ENCODE measurements around the gene DPT.

Gene DPT

GRCh38 chr1:168734946-168735345 lies 5.9 kb upstream of the DPT start:
- peak in 3 of 4 experiments; percentile 10 to 11 (median 10) for DNase-seq

GRCh38 chr1:168734271-168734670 lies 5.3 kb upstream of the DPT start:
- no peak for DNase-seq

GRCh38 chr1:168733241-168733640 lies 4.2 kb upstream of the DPT start:
- no peak for DNase-seq

DNA sequence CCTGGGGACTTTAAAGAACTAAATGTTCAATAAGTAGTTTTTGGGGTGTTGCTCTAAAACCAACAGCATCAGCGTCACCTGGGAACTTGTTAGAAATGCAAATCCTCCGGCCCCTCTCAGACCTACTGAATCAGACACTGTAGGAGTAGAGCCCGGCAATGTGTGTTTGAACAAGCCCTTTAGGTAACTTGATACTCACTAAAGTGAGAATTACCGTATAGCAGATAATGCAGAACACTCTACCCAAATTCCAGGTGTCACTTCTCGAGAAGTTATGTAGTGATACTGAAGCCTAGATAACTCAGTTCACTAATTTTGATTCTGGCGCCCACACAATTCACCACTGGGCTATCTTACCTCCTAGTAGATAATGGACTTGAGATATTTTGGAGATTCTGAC lies 3.7 kb upstream of the DPT start:
- no peak for DNase-seq

DNA sequence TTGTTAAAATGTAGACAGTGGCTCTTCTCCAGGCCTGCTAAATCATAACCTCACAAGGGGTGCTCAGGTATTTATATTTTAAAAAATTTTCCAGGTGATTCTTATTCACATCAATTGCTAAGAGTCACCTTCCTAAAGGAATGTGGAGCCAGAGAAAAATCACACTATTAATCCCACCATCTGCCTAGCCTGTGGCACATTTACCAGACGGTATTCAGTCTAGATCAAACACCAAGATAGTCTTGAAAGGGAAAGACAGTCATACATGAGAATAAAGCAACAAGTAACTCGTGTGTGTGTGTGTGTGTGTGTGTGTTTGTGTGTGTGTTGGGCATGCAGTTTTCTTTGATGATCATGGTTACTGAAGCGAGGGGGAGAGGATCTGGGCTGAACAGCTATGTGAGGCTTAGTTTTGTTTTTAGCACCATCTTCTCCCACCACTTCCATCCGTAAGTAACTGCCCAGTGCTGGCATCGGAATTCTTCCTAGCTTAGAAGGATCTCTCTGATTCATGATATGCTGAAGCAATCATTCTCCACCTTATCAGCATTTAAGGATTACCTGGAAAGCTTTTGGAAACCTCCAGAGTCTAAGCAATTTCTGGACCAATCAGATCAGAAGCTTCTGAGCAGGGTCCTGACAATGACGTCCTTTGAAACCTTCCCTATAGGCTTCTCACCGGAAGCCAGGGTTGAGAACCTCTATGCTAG lies 2.4 kb upstream of the DPT start:
- DNase-seq: no peak

DNA sequence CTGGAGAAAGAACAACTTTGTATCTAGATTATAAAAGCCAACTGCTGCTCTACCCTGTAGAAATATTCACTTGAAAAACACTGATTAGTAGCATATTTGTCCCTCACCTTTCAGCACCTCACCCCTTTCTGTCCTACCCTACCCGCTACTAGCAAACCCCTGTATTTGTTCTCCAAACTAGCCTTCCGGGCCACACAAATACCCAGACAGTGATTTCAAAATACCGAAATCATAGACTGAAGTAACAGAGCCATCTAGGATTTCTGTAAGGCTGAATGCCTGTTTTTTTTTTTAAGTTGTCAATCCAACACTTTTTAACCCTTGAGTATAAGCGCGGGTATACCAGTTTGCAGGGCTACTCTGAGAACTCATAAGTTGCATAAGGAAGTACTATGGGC lies 398 bp upstream of the DPT start:
- no peak for DNase-seq

GRCh38 chr1:168726719-168727118 lies 2.3 kb downstream of the DPT start:
- no peak for DNase-seq

DNA sequence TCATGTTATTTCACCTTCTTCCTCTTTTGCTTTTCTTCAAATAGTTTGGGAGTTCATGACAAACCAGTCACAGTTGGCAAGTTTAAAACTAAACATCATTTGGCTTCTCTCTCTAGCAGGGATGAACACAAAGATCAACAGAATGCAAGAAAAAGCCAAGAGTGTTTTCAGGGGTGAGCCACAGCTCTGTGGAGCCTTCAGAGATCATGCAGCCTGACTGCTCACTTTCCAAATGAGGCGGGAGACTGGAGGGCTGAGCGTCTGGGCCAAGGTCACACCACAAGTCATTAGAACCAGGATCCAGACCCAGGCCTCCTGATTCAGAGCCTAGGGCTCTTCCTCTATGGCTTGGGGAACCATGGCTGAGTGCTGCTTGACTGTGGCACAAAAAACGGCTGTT lies 2.7 kb downstream of the DPT start:
- no peak for DNase-seq

DNA sequence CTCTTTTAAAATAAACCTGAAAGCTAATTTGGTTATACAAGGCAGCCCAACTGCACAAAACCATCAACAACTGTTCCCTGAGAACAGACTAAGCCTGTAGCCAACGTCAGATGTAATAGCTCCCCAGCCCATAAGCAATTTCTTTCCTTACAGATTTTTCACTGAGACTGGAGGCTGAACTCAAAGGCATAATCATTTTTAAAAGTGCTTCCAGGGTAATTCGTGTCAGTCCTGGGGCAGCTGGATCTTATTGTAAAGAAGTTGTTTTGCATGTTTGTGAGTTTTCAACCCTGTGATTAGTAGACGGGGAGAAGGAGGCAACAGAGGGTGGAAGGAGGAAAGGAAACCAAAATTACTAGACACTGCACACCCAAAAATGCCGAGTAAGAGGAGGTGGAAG lies 3.2 kb downstream of the DPT start:
- no peak for DNase-seq

DNA sequence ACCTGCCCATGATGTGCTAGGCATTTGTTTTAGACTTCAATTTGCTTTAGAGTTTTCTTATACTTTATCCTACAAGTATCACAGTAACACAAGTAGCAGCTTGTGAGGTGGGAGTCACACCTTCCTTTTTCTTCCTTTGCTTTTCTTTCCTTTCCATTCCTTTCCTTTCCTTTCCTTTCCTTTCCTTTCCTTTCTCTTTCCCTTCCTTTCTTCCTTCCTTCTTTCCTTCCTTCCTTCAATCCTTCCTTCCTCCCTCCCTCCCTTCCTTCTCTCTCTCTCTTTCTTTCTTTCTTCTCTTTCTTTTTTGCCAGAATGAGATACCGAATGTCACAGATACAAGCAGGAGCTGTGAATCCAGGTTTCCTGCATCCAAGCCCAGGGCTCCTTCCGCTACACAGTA lies 3.9 kb downstream of the DPT start:
- DNase-seq: no peak

DNA sequence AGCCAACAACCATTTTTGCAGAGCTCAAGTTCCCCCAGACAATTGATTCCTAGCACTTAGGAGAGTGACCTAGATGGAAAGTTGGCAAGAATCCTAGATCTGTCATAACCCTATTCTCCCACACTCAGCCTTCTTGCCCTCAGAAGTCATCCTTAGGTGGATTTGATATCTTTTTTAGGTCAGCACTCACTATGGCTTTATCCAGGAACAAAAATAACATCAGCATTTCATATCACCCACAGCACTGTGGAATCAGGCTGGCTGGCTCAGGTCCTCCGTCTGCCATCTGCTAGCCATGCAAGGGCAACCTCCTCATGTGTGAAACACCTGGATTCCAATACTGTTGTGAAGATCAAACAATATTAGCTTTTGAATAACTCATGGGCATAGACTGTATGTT lies 6.0 kb downstream of the DPT start:
- DNase-seq: no peak

DNA sequence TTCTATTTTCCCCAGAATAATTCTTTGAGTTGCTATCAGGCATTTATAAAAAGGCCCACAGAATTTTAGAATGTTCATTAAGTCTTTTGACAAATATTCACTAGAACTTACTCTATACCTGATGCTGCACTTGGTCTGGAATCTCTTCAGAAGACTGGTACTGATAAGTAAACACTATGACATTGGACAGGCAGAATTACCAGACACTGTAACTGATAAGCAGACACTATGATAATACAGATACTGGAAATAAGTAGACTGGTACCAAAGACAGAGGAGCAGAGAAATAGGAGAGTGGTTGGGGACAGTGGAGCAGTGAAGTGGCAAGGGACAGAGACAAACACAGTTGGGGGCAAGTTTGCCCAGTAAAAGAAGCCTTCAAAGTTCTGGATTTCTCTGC lies 8.2 kb downstream of the DPT start:
- no peak for DNase-seq

DNA sequence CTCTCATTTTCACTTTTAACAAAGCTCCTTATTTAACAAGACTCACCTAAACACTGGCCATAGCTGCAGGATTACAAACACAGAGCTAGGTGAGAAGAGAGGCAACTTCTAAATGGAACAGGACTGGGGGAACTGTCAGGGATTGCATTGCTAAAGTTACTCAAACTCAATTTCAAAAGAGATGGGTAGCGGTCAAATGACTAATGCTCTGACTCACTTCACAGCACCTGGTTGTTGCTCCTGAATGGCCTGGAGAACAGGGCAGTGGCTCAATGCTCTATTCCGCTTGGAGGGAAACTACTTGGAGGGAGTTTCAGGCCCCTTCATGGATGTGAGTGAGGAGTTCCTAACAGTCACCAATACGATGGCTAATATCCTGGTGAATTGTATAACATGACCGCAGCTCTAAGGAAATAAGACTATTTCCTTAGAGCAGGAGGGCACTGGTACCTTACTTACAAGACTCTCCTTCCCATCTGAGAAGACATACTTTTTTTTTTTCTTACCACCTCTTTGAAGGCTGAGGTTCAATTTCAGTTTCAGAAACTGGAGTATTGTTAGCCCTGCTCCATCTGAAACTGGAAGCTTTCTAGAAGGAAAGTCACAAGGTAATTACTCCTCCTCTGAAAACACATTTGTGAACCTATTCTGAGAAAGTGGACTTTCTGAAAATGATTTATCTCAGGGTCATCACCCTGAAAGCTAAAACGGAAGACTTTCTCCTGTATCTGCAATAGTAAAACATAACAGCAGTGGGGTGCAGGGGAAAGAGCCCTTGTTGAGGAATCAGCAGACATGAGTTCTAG lies 9.5 kb downstream of the DPT start:
- DNase-seq: no peak

DNA sequence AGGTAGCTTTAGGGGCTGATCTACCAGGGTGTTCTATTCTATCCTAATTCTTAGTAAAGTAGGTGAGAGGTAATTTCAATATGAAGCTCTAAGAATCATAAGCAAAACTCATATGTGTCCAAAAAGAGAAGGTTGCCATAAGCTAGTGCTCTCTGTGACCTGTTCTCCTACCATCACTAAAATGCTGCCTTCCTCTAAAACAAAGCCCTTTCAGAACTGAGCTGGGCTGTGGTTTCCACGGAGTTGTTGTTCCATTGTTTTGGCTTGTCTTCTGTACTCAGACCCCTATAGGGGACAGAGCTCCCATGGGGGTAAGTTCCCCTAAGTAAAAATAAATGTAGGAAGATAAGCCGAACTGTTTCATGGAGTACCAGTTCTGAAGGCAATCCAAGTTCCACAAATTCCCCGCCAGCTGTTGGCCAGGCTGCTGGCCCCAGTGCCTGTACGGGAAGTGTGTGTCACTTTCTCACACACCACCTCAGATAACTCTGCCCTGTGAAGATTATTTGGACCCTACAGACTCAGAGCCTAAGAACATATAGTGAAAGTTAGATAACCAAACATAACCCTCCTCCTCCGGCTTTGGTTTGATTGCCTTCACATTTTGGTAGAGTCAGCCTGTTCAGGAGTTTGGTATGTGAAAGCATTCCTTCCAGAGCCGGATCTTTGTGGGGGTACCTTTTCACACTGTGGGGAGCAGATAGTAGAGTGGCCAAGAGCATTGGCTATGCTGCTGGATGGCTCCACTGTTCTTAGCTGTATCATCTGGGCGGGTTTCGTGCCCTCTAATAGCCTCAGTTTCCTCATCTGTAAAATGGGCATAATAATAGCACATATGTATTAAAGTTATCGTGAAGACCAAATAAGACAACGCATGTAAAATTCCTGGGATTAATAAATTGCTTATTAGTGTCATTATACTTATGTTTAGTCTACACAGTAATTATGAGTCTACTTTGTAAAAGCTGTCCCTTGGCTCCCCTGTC lies 10.8 kb downstream of the DPT start:
- no peak for DNase-seq

GRCh38 chr1:168714012-168714411 lies 15.0 kb downstream of the DPT start:
- no peak for DNase-seq

DNA sequence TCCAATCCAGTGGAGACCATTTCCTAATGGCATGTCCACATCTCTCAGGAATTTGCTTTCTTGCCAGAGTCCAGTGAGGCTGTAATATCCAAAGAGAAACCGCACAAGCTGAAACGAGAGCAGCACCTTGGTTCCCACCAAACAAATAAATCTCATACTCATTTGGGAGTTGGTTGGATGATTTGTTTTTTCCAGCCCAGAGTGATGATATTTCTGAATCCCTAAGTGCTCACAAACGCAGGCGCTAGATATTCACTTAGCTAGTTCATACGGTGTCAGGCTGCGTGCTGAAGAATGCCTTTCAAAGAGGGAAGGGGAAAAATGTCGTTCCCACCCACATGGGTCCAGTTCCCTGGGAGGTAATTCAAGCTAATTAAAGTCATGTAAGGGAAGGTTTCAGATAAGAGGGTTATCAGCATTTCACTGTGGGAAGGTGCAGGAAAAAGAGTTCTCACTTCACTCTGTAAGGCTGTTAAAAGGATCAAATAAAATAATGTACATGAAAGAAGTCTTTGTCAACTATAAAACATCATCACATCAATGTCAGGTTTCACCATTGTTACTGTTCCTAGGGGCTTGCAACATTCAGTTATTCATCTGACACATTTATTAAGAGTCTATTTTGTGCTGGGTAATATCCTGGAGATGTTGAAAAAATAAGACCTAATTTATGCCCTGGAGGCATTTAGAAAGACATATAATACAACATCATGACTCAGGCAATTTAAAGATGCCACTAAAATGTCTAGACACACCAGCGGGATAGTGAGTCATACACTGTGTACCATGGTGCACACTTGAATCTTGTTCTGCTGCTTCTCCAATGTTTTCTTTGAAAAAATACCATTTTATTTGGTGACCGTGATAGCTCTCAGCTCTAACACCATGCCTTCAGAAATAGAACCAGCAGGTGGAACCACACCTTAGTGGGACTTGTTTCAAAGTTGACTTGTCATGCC lies 19.3 kb downstream of the DPT start:
- DNase-seq: no peak

DNA sequence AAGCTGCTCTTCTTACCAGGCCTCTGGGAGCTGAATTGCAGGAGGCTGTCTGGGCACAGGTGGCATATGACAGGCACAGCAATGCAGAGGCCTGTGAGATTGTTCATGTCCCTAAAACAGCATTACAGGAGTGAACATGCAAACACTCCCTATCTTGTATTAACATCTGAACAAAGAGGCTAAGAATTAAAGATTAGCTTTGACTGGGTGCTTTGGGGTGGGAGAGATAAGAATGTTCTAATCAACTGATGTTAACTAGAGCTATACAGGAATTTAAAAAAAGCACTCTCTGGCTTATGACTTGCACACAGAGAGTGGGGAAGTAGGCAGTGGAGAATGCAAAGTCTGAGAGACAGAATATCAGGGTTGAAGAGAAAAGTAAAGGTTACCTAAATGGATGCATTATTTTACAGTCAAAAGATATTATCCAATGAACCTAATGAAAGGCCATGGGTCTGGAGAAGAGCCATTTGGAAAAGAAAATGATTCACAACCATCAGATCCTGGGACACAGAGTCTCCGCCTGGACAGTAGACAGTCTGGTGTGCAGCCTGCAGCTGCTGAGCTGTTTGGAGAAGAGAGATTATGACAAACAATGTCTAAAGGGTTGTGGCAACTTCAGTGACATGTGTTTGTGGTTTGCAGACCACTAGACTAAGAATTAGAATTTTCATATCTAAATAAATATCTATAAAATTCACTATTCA lies 20.2 kb downstream of the DPT start:
- DNase-seq: no peak

- DNase-seq: no peak
Observed at GRCh38 chr1:168706391-168706992, 22.5 kb downstream of the DPT start.

- no peak for DNase-seq
Observed at GRCh38 chr1:168700575-168701268, 28.3 kb downstream of the DPT start.

DNA sequence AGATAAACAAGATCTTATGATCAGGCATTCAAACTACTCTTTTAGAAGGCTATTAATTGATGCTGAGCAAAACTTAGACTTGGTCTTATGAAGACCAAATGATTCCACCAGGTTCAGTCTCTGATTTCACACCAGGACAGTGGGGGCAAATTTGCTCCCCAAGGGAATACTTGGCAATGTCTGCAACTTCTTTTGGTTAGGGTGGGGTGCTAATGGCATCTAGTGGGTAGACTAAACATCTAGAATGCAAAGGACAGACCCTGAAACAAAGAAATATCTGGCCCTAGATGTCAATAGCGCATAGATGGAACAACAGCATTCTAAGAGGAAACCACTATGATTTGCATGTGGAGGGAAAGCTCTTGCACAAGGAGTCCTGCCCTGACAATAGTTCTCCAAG lies 30.6 kb downstream of the DPT start:
- peak in 1 of 4 experiments; percentile 1 for DNase-seq

Measured in suppressor macrophage (primary cell).